NCI-H774 (cell line): ENCODE results near the gene RHCG.

ENCODE experiments used
- DNase-seq: peaks from one replicate; lab custom pipeline; 2025; lab: John Stamatoyannopoulos, UW

Gene RHCG

DNA sequence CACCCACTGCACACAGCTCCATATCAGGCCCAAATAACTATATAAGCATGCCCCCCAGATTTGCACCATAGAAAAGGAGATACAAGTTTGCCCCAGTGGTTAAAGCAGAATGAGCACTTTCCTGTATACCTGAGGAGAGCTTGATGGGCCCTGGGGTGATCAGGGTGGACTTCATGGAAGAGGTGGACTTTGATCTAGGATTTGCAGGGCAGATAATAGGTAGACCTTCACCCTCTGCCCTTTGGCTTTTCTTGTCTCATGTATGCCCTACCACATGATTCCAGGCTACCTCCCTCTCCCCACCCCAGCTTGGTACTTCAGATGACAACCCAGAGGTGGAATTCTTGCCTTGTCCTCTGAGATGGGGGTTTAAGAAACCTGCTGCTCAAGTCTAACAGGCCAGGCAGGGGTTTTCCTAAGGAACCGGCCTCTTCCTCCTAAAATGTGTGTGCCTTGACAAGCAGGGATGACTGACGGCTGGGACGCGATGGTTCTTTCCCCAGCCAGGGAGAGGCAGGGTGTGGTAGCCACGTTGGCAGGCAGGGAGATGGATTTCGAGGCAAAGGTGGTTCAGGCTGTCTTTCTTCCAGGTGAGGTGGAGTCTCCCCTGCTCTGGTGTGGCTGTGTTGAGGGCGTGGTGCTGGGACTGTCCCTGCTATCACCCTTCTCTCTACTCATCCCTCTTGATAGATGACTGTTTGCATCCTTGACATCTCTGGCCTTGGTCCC lies 6.6 kb upstream of the RHCG start:
- DNase-seq = no peak

DNA sequence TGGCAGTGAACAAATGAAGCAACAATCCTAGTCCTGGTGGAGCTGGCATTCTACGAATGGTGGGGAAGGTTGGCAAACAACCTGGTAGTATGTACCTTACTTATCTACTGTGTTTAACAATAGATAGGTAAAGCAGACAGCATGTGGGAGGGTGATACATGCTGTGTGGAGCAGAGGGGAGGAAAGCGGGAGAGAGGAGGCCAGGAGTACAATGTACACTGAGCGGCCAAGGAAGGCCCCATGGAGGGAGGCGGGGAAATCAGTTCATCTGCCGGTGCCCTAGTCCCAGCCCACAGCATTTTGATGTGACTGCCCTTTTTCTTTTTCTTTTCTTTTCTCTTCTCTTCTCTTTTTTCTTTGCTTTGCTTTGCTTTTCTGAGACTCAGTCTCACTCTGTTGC lies 5.3 kb upstream of the RHCG start:
- no peak for DNase-seq

DNA sequence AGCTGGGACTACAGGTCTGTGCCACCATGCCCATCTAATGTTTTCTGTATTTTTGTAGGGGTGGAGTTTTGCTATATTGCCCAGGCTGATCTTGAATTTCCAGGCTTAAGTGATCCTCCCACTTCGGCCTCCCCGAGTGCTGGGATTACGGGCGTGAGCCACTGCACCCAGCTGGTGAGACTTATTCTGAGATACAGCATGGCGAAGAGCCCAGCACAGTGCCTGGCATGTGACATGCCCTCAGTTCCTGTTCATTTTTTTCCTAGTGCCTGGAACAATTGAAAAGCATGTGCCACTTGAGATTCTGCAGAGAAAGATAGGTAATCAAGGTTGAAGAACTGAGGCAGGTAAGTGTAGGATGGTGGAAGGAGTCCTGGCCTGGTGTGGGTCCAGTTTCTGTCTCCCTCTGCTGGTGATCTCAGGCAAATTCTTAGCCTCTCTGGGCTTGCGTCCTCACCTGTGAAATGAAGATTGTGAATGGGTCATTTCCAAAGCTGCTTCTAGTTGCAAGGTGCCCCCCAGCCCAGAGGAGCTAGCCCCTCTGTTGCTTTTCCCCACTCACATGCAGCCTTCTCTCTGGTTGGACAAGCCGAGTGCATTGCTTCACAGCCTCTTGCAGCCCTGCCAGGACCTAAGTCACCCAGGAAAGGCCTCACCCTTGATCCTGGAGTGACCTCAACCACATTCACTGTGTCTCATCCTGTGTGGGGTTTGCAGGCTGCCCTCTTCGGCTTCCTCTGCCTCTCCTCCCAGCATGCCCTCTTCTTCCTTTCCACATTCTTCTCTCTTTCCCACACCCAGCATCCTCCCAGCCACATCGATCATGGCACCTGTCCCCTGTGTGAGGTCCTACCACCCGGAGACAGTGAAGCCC lies 4.3 kb upstream of the RHCG start:
- DNase-seq = no peak

DNA sequence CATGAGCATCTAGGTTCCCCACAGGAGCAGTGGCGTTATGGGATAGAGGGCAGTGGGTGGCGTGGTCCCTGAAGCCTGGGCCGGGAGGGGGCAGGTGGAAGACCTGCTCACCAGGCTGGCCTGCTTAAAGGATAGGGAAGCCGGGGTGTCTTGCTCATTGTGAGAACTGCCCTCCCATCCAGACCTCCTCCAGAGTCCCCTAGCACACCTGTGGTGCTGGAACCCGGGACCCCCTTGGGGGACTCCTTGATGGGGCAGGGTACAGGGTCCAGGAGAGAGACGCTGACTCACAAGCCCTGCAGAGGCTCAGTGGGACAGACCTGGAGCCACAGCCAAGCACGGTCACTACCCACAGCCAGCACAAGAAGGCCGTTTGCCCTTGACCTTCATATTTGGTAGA lies 2.8 kb upstream of the RHCG start:
- DNase-seq = no peak

DNA sequence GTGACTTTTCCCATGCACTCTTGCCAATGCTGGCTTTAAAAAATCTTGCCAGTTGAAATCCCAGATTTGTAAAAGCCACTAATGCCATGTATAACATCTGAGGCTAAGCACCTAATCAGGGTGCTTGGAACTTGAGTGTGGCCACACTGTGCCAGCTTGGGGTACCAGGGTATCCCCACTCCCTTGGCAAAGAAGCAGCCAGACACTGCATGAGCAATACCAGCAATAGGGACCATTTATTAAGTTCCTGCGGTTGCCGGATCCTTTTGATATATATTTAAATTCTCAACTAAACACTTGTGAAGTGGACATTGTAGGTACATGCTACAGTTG lies 2.2 kb upstream of the RHCG start:
- no peak for DNase-seq

DNA sequence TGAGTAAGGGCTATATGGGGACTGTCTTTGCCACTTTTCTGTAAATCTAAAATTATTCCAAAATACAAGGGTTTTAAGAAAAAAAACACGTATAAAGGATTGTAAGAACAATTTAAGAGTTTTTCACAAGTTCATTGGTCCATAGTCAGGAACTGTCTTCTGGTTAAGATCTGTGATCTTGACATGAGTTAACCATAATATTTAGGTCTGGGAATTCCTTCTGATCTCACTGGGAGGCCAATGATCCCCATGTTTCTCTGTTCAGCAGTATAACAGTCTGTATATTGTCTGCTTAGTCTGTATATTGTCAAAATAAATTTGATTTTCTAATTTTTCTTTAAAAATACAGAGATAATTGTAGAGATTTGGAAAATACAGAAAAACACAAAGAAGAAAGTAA lies 848 bp upstream of the RHCG start:
- no peak for DNase-seq

DNA sequence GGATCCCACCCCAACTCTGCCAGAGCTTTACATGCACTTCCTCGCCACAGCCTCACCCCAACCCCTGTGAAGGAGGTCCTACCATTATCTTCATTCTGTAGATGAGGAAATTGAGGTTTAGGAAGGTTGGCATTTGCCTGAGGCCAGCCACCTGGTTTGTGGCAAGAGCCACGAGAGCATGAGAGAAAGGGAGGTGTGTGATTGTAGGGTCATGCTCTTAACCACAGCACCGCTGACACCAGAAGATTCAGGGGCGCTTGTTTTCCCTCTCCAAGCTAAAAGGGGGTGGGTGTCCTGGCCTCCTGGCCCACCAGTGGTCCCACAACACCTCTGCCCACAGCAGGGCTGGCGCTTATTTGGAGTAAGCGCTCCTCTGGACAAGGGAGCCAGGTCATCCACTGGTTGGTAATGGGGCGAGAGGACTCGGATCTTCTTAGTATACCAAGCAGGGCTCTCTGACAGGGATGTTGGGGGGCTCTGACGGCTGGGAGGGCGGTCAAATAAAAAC lies 691 bp downstream of the RHCG start:
- DNase-seq = no peak

DNA sequence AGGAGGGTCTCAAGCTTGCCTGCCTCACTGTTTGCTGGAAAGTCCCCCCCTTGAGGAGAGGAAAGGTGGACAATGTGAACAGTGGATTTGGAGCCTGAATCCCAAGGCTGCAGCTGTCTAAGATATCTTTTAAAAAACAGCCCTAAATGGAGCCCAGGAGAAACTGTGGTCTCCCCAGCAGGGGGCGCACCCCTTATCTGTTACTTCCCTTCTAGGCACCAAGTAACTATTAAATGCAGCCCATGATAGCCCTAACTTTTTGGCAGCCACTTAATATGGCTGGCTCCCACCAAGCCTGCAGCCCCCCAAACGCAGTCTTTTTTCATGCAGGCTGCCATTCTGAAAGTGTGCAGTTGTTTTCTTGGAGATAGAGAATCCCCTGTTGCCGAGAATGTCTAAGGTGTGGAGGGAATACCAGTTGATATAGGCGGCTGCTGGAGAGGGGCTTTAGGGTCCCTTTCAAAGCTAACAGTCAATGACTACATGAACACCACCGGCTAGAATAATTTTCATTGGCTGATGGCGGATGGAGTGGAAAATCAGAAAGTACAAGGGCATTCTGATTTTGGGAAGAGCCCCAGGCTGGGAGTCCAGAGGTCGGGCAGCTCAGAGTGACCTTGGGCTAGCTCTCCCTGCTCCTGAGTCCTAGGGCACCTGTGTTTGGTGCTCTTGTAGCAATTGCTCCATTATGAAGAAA lies 1.3 kb downstream of the RHCG start:
- DNase-seq = no peak

DNA sequence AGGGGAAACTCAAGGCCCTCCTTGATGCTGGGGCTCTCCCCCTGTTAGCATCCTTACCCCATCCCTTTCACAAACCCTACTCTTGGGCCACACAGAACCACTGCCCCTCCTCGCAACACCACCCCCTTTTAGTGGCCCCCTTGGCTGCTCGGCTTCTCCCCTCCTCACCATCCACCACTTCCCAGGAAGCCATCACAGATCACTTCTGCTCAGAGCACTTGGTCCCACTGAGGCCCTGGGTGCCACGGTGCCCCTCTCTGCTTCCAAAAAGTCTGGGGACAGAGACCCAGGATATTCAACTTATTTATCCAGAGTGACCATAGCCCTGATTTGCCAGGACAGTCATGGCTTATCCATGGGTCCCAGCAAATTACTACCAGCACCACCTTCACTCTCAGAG lies 2.4 kb downstream of the RHCG start:
- no peak for DNase-seq

DNA sequence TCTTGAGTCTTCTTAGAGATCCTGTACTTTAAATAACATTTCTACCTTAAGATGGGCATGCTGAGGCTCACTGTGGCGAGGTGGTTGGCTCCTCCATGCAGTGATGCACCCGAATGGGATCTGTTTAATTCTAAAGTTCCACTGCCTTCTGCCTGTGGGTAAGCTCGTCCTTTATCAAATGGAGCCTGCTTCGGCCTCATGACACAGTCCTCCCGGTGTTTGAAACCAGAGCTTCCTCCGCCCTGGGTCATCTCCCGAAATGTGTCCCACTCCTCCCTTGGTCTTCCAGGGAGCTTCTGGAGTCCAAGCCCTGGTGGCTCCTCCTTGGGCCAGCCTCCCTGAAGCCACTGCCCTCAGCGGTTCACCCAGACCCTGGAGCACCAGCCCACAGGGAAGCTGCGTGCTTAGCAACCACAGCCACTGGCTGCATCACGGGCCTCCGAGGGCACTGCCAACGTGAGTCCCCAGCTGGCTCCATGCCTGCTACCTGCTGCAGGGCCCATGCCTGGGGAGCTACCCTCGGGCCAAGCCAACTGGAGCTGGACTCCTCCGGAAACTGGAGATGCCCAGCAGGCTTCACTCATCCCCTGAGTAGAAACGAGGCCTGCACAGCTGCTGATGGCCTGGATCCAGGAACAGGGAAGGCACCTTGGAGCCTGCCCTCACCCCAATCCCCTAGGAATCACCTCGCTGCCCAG lies 3.3 kb downstream of the RHCG start:
- no peak for DNase-seq

DNA sequence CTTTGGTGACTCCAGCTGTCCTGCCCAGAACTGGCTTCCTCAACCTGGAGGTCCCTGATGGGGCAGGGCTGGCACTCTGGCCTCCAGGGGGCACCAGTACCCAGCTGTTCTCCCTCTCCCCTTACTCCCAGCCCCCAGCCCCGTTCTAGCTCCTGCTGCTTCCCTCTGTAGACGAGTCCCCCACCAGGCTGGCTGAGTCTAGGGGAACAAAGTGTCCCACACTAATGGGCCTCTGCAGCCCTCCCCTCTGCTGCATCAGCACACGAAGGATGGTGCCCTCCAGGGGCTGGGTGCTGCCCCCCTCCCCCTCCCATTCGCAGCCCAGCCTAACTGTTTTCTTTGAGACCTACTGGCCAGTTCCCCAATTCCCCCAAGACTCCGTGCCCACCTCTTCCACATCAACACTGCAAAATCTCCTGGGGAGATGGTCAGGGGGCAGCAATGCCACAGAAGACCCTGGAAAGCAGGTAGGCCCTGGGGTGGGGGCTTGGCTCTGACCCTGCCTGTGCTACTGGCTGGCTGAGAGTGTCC lies 4.2 kb downstream of the RHCG start:
- no peak for DNase-seq

DNA sequence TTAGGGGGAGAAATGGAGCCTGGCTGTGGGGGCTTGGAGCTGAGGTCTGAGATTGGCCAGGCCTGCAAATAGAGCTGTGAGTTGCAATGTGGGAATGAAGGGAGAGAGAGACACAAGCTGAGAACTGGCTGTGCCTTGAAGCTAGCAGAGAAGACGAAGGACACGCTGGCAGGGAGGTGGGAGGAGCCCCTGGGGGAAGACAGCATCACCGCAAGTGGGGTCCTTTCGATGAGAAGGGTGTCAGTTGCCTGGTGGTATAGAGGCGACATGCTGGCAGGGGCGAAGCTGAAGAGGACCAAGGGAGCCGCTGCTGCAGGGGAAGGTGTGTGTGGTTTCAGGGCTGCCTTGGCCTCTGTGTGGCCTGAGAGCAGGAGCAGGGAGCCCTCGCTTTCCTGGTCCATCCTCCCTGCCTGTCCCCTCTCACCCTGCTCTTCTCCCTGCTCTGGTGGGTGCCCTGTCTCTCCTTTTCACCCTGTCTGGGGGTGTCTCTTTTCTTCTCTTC lies 5.5 kb downstream of the RHCG start:
- DNase-seq = no peak

DNA sequence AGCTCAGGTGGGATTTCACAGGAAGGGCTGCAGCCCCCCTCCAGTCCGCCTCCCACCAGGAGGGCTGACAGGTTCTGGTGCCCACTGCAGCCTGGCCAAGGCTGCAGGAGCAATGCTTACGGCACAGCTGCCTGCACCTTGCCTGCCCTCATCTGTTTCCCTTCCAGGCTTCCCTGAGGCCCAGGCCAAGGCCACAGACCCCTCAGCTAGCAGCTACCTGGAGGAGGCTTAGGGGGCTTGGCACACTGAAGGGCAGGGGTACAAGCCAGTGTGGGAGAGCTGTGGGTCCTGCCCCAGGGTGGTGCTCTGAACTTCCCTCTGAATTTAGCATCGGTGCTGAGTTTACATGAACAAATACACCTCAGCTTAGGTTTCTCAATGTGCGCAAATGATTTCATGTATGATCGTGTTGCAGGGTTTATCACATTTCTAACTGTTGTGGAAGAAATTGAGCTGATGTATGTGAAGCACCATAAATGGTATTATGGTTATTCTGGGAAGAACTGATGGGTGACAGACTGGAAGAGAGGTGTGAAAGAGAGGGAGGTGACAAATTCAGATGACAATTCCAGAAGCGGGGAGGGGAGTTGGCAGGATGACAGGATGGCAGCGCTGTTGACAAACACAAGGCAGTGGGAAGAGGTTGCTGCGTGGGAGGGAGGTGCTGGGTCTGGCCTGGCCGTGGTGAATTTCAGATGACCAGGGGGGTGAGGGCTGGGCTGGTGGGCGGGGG lies 6.1 kb downstream of the RHCG start:
- DNase-seq = no peak

DNA sequence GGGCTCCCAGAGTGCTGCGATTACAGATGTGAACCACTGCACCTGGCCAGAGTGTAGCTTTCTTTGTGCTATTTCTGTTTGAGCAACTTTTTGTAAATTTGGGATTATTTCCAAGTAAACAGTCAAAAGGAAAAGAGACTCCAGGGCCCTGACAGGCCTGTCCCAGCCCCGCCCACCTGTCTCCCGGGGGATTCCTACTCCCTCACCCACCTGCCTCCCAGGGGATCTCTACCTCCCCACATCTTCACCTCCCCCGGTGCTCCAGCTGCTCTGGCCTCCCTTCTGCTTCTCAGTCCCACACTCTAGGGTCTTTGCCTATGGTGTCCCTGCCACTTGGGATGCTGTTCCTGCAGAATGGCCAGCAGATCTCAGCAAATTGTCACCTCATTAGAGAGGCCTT lies 7.0 kb downstream of the RHCG start:
- DNase-seq = no peak

DNA sequence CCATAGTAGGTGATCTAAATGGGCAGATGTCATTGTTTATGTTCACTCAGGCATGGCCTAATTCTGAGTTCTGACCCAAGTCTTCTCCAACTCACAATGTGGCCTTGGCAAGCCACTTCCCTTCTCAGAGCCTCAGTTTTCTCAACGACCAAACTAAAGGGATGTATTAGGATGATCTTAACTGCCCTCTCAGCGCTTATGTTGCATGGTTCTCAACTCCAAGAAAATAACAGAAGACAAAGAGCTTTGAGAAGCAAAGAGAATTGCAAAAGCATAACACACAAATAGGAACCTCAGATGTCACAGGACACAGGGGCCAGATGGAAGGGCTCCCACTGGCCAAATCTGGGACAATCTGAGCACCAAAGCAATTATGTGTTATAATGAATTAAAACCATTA lies 8.6 kb downstream of the RHCG start:
- DNase-seq = no peak

DNA sequence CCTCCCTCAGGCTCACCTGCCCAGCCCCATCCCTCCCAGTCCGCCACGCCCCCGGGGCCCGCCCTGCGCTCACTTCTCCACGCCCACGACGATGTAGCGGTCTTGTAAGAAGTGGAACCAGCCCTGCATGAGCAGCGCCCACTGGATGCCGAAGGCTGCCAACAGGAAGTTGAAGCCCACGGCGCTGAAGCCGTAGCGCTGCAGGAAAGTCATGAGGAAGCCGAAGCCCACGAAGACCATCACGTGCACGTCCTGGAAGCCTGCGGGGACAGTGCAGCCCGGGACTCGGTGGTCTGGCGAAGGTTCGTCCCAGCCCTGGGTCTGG lies 9.7 kb downstream of the RHCG start:
- no peak for DNase-seq

DNA sequence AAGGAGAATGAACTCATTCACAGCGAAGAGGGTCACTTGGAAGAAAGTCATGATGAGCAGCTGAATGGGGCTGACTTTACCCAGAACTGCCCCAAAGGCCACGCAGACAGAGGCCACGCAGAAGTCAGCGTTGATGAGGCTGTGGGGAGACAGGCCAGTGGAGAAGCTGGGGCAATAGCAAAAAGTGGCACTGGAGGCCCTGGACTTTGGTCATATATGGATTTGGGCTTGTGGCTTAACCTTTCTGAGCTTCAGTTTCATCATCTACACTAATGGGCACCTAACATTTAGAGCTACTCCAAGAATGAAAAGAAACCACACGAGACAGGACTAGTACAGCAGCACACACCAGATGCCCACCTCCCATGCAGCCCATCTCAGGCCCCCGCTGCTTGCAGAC lies 13.3 kb downstream of the RHCG start:
- DNase-seq = no peak

DNA sequence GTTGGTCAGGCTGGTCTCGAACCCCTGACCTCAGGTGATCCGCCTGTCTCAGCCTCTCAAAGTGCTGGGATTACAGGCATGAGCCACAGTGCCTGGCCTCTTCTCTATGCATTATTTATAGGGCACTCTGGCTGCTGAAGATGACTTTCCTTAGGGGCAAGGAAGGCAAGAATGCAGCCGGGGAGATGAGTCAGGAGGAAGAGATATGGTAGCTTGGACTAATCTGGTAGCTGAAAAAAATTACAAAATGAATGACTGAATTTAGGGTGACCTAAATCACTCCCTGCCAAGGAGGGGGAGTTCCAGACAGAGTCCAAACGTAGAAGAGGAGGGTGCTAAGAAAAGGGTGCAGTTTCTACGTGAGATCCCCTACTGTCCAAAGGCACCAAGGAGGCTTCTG lies 14.2 kb downstream of the RHCG start:
- no peak for DNase-seq

DNA sequence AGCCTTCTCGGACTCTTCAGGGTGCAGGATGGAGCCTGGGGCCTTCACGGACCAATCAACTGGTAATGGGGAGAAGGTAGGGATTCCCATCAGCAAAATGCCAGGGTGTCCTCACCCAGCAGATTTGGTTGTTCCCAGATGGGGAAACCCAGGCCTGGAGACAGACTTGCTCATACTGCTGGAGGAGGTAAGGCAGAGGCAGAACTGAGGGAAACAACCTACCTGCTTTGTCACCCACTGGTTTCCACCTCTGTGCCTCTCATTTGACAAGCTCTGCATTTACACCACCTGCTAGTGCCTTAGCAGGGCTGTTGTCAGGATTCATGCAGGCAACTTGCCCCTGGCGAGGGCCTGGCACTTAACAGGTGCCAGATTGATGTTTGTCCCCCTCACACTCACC lies 15.9 kb downstream of the RHCG start:
- DNase-seq = no peak

DNA sequence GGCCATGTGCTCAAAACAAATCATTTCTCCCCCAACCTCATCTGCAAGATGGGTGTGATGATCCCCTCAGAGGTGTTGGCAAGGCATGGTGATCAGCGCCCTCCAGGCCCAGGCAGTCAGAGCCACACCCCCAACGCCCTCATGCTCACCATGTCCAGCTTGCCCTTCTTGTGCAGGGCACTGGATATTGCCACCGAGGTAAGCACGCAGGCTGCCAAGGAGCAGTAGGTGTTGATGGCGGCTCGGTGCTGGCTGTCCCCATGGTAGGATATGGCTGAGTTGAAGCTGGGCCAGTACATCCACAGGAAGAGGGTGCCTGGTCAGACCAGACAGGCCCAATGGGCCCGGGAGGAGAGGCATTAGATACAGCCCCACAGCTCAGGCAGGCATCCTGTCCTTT lies 17.2 kb downstream of the RHCG start:
- DNase-seq = no peak
